K562 treated with DMSO at 1 percent for 48 hours (cell line): ENCODE measurements around the gene OR4F15. TPM values are rescaled to one million over a fixed set of nuclear protein-coding genes. Genes with fewer than 3 reads are reported as not detected.

Experiments used
- total RNA-seq: library from RNA; unstranded; fragments of 300-600 nt; gene quantifications from 2 replicates; pipeline ENCODE4 v1.2.3, GENCODE V29; 2022; ENCODE audit warnings: low replicate concordance; ENCODE audit errors: extremely low read depth

OR4F15 gene, protein sequence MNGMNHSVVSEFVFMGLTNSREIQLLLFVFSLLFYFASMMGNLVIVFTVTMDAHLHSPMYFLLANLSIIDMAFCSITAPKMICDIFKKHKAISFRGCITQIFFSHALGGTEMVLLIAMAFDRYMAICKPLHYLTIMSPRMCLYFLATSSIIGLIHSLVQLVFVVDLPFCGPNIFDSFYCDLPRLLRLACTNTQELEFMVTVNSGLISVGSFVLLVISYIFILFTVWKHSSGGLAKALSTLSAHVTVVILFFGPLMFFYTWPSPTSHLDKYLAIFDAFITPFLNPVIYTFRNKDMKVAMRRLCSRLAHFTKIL
- total RNA-seq: not detected in 2 replicates

GRCh38 chr15:101811902-101812301, at the start of gene OR4F15:
OR4F15 (plus strand) TSS chr15:101812202; CDS start chr15:101818187, 5,985 bp downstream.

DNA sequence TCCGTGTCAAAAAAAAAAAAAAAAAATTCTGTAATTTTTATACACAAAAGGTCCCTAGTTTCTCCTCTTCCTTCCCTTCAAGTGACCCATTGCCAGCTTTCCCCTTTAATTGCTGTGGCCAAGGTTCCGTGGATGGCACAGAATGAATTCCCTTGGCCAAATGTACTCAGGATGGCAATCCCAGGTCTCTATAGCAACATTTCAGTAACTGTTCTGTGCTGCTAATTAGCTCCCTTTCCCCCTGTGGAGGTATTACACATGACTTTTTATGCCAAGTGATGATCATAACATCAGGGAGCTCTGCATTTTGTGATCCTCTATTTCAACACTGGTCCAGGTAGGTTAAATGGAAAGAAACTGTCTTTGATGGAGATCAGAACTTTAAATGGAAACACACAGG, 8.8 kb upstream of the OR4F15 start, which contains the start of gene OR4F6:
OR4F6 (plus strand) TSS at position 301 of the 400 bp plus-strand sequence. CDS start 2,211 bp downstream, outside the sequence.

Other genes starting within 250 kb of the OR4F15 start
- gene TM2D3, start 159.8 kb upstream of the OR4F15 start, total RNA-seq: not detected in 2 replicates
- not detected in 2 replicates for gene TARS3, start 87.7 kb upstream of the OR4F15 start, total RNA-seq
- not detected in 2 replicates for gene OR4F6, start 8.7 kb upstream of the OR4F15 start, total RNA-seq